Adrenal gland (tissue), 12 donors: ENCODE results near the gene NCKAP5. TPM values are rescaled to one million over a fixed set of nuclear protein-coding genes. Genes with fewer than 3 reads are reported as not detected.
"Not testable (repeated sequence)": the region's sequence is repeated elsewhere in the genome, so short reads cannot be mapped to it uniquely, and the experiment has no call there.

Experiments
- DNase-seq, 7 donors: peaks; one replicate each; pipeline ENCODE4 v3.0.0-alpha.2; 2019 to 2020
- H3K27ac ChIP-seq, 5 donors: fragments of 200-600 bp; sonication (generic) in 4 of 5; 1 replicate in 3 of 5; 2 replicates in 2 of 5; pipeline versions ENCODE4 v1.5.1 to v1.8.0; 2016 to 2020; ENCODE audit warnings: mild to moderate bottlenecking in 1 of 5
- H3K27me3 ChIP-seq: fragments of 200-600 bp; 2 replicates; pipeline ENCODE4 v1.8.0; 2021
- H3K36me3 ChIP-seq, 2 donors: fragments of 200-600 bp; replicated peaks in 1 of 2; 1 replicate in 1 of 2; 2 replicates in 1 of 2; pipeline versions ENCODE4 v1.5.1 to v1.8.0; 2018 to 2022
- H3K4me1 ChIP-seq, 2 donors: fragments of 200-600 bp; replicated peaks in 1 of 2; 1 replicate in 1 of 2; 2 replicates in 1 of 2; pipeline versions ENCODE4 v1.5.1 to v1.8.0; 2018 to 2021
- H3K4me3 ChIP-seq, 4 donors: fragments of 200-600 bp; sonication (generic) in 3 of 4; one replicate each; pipeline ENCODE4 v1.5.1; 2016 to 2018
- H3K9me3 ChIP-seq, 3 donors: fragments of 200-600 bp; sonication (generic) in 1 of 3; replicated peaks in 1 of 3; 1 replicate in 2 of 3; 2 replicates in 1 of 3; pipeline versions ENCODE4 v1.5.1 to v1.8.0; 2016 to 2021
- POLR2A ChIP-seq, 2 donors: fragments of 450-650 bp; IDR thresholded peaks; one replicate each; pipeline ENCODE4 v1.6.1; 2017; ENCODE audit warnings: antibody characterized with exemption in 2 of 2, mild to moderate bottlenecking in 2 of 2, moderate library complexity in 1 of 2
- WGBS, 4 donors: extraction: QIAGEN DNeasy Blood & Tissue Kit in 2 of 4; methylation state at CpG; one replicate each; pipeline versions ENCODE4 v1.1.5 to v1.1.7; 2013 to 2017; 5-methylcytosine and 5-hydroxymethylcytosine counted together
- intact Hi-C, 2 donors: fragments of 100-400 bp; cut with DNase I; formaldehyde crosslinking; loops; one replicate each; pipeline versions ENCODE4 v1.14.1 to v1.15.0; 2022 to 2023
- polyA plus RNA-seq, 3 donors: library from polyadenylated mRNA; stranded (reverse); fragments of 200-250 nt in 2 of 3; fragments of 350-450 nt in 1 of 3; fragmentation: Illumina TruSeq in 1 of 3; extraction: RNeasy Lipid Tissue Mini Kit (QIAGEN cat#74804) in 1 of 3; gene quantifications; one replicate each; pipeline ENCODE4 v1.2.3, GENCODE V29; 2013 to 2014
- total RNA-seq, 9 donors: library from RNA; depleted of rRNA in 4 of 9; stranded (reverse); fragments of >200 nt in 4 of 9; fragments of 120-200 nt in 1 of 9; fragmentation: NEBNext Ultra II Directional in 1 of 9; extraction: Animal tissue kit (Norgen Biotek cat#: 25700) in 1 of 9; gene quantifications; one replicate each; pipeline versions ENCODE4 v1.1.0 to v1.2.4, GENCODE V29; 2013 to 2023
- TF ChIP-seq, protein P1 (sequence below), 6 experiments: fragments of 450-650 bp in 4 of 6; fragments of 200-600 bp in 2 of 6; sonication (generic) in 1 of 6; IDR thresholded peaks; 1 replicate in 5 of 6; 2 replicates in 1 of 6; pipeline versions ENCODE4 v1.5.1 to v1.8.0; 2016 to 2021; ENCODE audit warnings: antibody characterized with exemption in 6 of 6, mild to moderate bottlenecking in 2 of 6, moderate library complexity in 1 of 6
- donor health status: healthy with polysubstance abuse.
- donor health status: Bipolar disorder and iron deficiency.
- donor health status: DM: yes; HTN: yes; CAD: no.
- donor health status: DM: no; HTN: no; CAD: no.
- donor health status: DM: no; HTN: no; CAD: no.
- donor health status: DM: yes; HTN: yes; CAD: no.

Gene NCKAP5
- total and polyA plus RNA-seq, 12 donors = 0.06 to 3.1 (median 1.1) TPM

DNA sequence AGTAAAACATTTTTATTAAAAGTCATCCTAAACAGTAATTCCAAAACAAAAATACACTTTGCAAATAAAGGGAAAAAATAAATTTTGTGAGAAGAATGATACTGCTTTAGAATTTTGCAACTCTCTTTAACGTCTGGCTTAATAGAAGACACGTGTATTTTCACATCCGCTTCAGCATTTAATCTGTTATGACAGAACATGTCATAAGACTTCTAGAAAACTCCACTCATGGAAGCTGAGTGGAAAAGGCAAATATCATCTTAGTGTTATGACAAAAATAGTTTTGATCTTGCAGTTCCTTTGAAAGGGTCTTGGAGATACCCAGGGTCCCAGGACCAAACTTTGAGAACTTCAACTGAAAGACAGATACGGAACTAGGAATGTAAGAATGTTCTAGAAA is 350.1 kb downstream of the NCKAP5 start:
- H3K27me3 ChIP-seq = no peaks in the 10 kb centered on the region
- no peaks in the 10 kb centered on the region for H3K36me3 ChIP-seq
- DNase-seq = no peak
- H3K9me3 ChIP-seq = no peaks in the 10 kb centered on the region
- no peaks in the 10 kb centered on the region for H3K4me1 ChIP-seq
- intact Hi-C loops = no loop called here
- no peak overlapping the region for H3K4me3 ChIP-seq
- no peak for TF ChIP-seq POLR2A (IDR thresholded peaks at IDR 0.05)
- TF ChIP-seq, protein P1, sequence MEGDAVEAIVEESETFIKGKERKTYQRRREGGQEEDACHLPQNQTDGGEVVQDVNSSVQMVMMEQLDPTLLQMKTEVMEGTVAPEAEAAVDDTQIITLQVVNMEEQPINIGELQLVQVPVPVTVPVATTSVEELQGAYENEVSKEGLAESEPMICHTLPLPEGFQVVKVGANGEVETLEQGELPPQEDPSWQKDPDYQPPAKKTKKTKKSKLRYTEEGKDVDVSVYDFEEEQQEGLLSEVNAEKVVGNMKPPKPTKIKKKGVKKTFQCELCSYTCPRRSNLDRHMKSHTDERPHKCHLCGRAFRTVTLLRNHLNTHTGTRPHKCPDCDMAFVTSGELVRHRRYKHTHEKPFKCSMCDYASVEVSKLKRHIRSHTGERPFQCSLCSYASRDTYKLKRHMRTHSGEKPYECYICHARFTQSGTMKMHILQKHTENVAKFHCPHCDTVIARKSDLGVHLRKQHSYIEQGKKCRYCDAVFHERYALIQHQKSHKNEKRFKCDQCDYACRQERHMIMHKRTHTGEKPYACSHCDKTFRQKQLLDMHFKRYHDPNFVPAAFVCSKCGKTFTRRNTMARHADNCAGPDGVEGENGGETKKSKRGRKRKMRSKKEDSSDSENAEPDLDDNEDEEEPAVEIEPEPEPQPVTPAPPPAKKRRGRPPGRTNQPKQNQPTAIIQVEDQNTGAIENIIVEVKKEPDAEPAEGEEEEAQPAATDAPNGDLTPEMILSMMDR (IDR thresholded peaks at IDR 0.05) = no peak
- WGBS, 4 donors = 56 to 91% (median 83%) methylated on average over 4 of the region's 4 CpGs
- no peak overlapping the region for H3K27ac ChIP-seq

DNA sequence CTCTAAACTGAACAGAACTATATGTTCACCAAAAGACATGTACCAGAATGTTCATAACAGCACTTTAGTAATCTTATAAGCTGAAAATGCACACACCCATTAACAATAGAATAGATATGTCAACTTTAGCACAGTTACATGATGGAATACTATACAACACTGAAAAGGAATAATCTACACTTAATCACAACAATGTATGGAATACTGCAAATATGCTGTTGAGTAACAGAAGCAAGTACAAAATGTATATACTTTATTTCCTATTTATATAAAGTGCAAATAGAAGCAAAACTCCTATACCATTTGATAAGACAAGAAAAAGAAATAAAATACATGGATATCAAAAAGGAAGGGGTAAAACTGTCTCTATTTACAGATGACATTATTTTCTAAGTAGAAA is 352.8 kb downstream of the NCKAP5 start:
- H3K9me3 ChIP-seq = no peaks in the 10 kb centered on the region
- no peaks in the 10 kb centered on the region for H3K27me3 ChIP-seq
- no peaks in the 10 kb centered on the region for H3K36me3 ChIP-seq
- DNase-seq = no peak
- no peak overlapping the region for H3K27ac ChIP-seq
- intact Hi-C loops = no loop called here
- TF ChIP-seq, protein P1 (IDR thresholded peaks at IDR 0.05) = no peak
- TF ChIP-seq POLR2A (IDR thresholded peaks at IDR 0.05) = no peak
- no peak overlapping the region for H3K4me3 ChIP-seq
- H3K4me1 ChIP-seq = no peaks in the 10 kb centered on the region

DNA sequence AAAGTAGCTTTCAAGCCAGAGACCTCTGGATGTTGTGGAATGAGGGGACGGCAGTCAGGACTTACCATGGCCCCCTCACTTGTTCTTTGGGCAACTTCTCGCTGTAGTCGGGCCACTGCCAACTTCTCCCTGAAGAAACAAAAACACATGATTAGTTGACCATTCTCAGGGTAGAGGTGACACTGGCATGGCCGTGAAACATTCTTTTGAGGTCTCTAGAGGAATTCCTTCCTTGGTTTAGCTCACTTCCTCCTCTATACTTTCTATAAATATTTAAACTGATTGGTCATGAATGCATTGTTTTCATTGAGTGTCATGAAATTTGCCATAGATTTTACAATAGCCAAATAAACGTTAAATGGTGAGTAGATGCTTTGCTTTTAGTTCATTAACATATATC is 354.6 kb downstream of the NCKAP5 start:
- 61 to 67% (median 63%) methylated on average over 5 of the region's 5 CpGs for WGBS, 4 donors
- intact Hi-C loops = no loop called here
- H3K27ac ChIP-seq = no peak overlapping the region

DNA sequence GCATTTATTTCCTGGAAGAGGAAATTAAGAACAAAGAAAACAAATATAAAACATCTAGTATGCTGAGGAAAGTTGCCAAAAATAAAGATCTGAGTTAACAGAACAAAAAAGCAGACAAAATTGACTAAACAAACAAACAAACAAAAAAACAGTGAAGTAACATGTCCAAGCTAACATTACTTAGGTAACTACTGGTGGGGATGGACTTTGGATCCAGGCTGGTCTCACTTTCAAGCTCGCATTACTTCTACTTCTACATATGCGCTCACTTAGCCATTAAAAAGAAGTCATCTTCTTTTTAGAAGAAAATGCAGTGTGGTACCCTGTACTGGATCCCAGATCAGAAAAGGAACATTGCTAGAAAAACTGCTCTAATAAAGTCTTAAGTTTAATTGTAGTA is 358.9 kb downstream of the NCKAP5 start:
- 93 to 98% (median 97%) methylated on average over 2 of the region's 2 CpGs for WGBS, 4 donors
- TF ChIP-seq, protein P1 (IDR thresholded peaks at IDR 0.05) = no peak
- no peak for TF ChIP-seq POLR2A (IDR thresholded peaks at IDR 0.05)
- Histone ChIP-seq H3K36me3 (no peaks in the 10 kb centered on the region), H3K9me3 (no peaks in the 10 kb centered on the region), H3K4me1 (no peaks in the 10 kb centered on the region), H3K27me3 (no peaks in the 10 kb centered on the region), H3K27ac (no peak overlapping the region), H3K4me3 (no peak overlapping the region)
- intact Hi-C loops = no loop called here
- no peak for DNase-seq

More for the DNA sequence above, 354.6 kb downstream of the NCKAP5 start:
- no peaks in the 10 kb centered on the region for H3K27me3 ChIP-seq
- H3K4me1 ChIP-seq = no peaks in the 10 kb centered on the region
- TF ChIP-seq, protein P1 (IDR thresholded peaks at IDR 0.05) = no peak
- TF ChIP-seq POLR2A (IDR thresholded peaks at IDR 0.05) = no peak
- H3K4me3 ChIP-seq = no peak overlapping the region
- DNase-seq = no peak
- H3K36me3 ChIP-seq = no peaks in the 10 kb centered on the region
- H3K9me3 ChIP-seq = no peaks in the 10 kb centered on the region

DNA sequence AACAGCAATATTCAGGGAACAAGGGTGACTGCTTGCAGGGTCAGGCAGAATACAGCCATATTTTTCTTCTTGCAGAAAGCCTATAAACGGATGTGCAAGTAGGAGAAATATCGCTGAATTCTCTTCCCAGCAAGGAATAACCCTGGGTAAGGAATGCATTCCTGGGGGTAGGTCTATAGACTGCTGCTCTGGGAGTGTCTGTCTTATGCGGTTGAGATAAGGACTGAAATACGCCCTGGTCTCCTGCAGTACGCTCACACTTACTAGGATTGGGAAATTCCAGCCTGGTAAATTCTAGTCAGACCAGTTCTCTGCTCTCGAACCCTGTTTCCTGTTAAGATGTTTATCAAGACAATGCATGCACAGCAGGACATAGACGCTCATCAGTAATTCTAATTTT is 361.6 kb downstream of the NCKAP5 start:
- H3K4me1 ChIP-seq, DNase-seq, intact Hi-C loops, H3K27me3 ChIP-seq, H3K36me3 ChIP-seq, H3K4me3 ChIP-seq, H3K9me3 ChIP-seq, H3K27ac ChIP-seq: not testable (repeated sequence)
- 83 to 91% (median 86%) methylated on average over 7 of the region's 7 CpGs for WGBS, 4 donors
